GM23248 (cell line): ENCODE measurements around the gene STARD3. TPM values are rescaled to one million over a fixed set of nuclear protein-coding genes. Genes with fewer than 3 reads are reported as not detected.

Experiments
- DNase-seq: peaks from one replicate; pipeline ENCODE4 v3.0.0-alpha.2; 2015
- H2AFZ ChIP-seq: fragments of 200-600 bp; sonication (generic); 2 replicates; pipeline ENCODE4 v1.6.1; 2016; ENCODE audit warnings: antibody characterized with exemption
- H3F3A ChIP-seq: fragments of 200-600 bp; sonication (generic); 2 replicates; pipeline ENCODE4 v1.6.1; 2016; ENCODE audit warnings: mild to moderate bottlenecking, antibody characterized with exemption, mixed run types; ENCODE audit not compliant: insufficient read depth
- H3K27ac ChIP-seq: fragments of 200-600 bp; sonication (generic); 2 replicates; pipeline ENCODE4 v1.5.1; 2016; ENCODE audit warnings: mild to moderate bottlenecking
- H3K27me3 ChIP-seq: fragments of 200-600 bp; sonication (generic); replicated peaks from 2 replicates; pipeline ENCODE4 v1.6.1; 2016; ENCODE audit warnings: mild to moderate bottlenecking; ENCODE audit not compliant: insufficient read depth
- H3K36me3 ChIP-seq: fragments of 200-600 bp; sonication (generic); 2 replicates; pipeline ENCODE4 v1.6.1; 2016; ENCODE audit warnings: low read depth, mild to moderate bottlenecking
- H3K4me1 ChIP-seq: fragments of 200-600 bp; sonication (generic); 2 replicates; pipeline ENCODE4 v1.6.1; 2016; ENCODE audit warnings: mild to moderate bottlenecking; ENCODE audit not compliant: insufficient read depth
- H3K4me2 ChIP-seq: fragments of 200-600 bp; sonication (generic); one replicate; pipeline ENCODE4 v1.6.1; 2016; ENCODE audit warnings: mild to moderate bottlenecking; ENCODE audit not compliant: unreplicated experiment
- H3K4me3 ChIP-seq: fragments of 200-600 bp; sonication (generic); 2 replicates; pipeline ENCODE4 v1.5.1; 2016; ENCODE audit warnings: mild to moderate bottlenecking
- H3K79me2 ChIP-seq: fragments of 200-600 bp; sonication (generic); 2 replicates; pipeline ENCODE4 v1.6.1; 2016; ENCODE audit warnings: mild to moderate bottlenecking; ENCODE audit not compliant: insufficient read depth
- H3K9ac ChIP-seq: fragments of 200-600 bp; sonication (generic); 2 replicates; pipeline ENCODE4 v1.6.1; 2016; ENCODE audit warnings: mild to moderate bottlenecking
- H3K9me2 ChIP-seq: fragments of 200-600 bp; sonication (generic); 2 replicates; pipeline ENCODE4 v1.6.1; 2016; ENCODE audit warnings: mixed run types, mild to moderate bottlenecking, moderate library complexity; ENCODE audit not compliant: insufficient read depth
- H3K9me3 ChIP-seq: fragments of 200-600 bp; sonication (generic); one replicate; pipeline ENCODE4 v1.6.1; 2017; ENCODE audit warnings: low read depth
- H4K20me1 ChIP-seq: fragments of 200-600 bp; sonication (generic); 2 replicates; pipeline ENCODE4 v1.6.0; 2016; ENCODE audit not compliant: insufficient read depth
- EZH2 ChIP-seq: fragments of 200-600 bp; sonication (generic); IDR thresholded peaks from 2 replicates; pipeline ENCODE4 v1.6.1; 2018; ENCODE audit warnings: antibody characterized with exemption, mild to moderate bottlenecking; ENCODE audit not compliant: insufficient read depth, poor library complexity, severe bottlenecking
- EZH2phosphoT487 ChIP-seq: fragments of 200-600 bp; sonication (generic); IDR thresholded peaks from 2 replicates; pipeline ENCODE4 v1.6.1; 2018; ENCODE audit warnings: antibody characterized with exemption, moderate library complexity, mild to moderate bottlenecking, low read depth; ENCODE audit not compliant: insufficient read depth
- WGBS, 2 experiments: methylation state at CpG; one replicate each; pipeline ENCODE4 v1.1.6; 2015 to 2017; ENCODE audit warnings: low lambda C conversion rate in 2 of 2, low coverage in 1 of 2; ENCODE audit errors: missing lambda C conversion rate in 2 of 2; 5-methylcytosine and 5-hydroxymethylcytosine counted together
- in situ Hi-C: fragments of 300-500 bp; cut with MboI; formaldehyde crosslinking; loops from 2 replicates; pipeline ENCODE4 v1.15.0; 2020
- polyA plus RNA-seq: library from polyadenylated mRNA; unstranded; fragments of >200 nt; fragmentation: Nextera tagmentation; extraction: Ambion mirVana; gene quantifications from 2 replicates; pipeline ENCODE4 v1.2.1, GENCODE V29; 2016
- total RNA-seq: library from RNA; depleted of rRNA; stranded (reverse); fragments of >200 nt; shearing (Covaris generic); gene quantifications from 2 replicates; pipeline ENCODE4 v1.2.3, GENCODE V29; 2014

STARD3 gene
- total and polyA plus RNA-seq, 2 experiments from 2014 or later, result 32.3 to 41.0 TPM

GRCh38 chr17:39639566-39640458, 2.9 kb downstream of the STARD3 start:
- H3K9me2 ChIP-seq, result no peaks in the 10 kb centered on the region
- no peaks in the 10 kb centered on the region for H3K27me3 ChIP-seq
- no peaks in the 10 kb centered on the region for H3F3A ChIP-seq
- H2AFZ ChIP-seq, result no peak overlapping the region
- peaks cover 76% of the 10 kb centered on the region for H3K79me2 ChIP-seq
- H3K4me3 ChIP-seq, result no peak overlapping the region
- H3K36me3 ChIP-seq, result no peaks in the 10 kb centered on the region
- no peak overlapping the region for H3K9ac ChIP-seq
- DNase-seq, result no peak
- in situ Hi-C loops, result no loop called here
- no peaks in the 10 kb centered on the region for H3K9me3 ChIP-seq
- peaks cover 24% of the 10 kb centered on the region for H3K4me1 ChIP-seq
- no peak overlapping the region for H3K27ac ChIP-seq
- no peak for TF ChIP-seq EZH2phosphoT487
- no peak for TF ChIP-seq EZH2
- WGBS, 2 experiments, result 91 to 92% methylated on average over 11 of the region's 11 CpGs
- no peak overlapping the region for H3K4me2 ChIP-seq
- H4K20me1 ChIP-seq, result no peaks in the 10 kb centered on the region

GRCh38 chr17:39640591-39641031, 3.7 kb downstream of the STARD3 start:
- peaks cover 24% of the 10 kb centered on the region for H3K4me1 ChIP-seq
- no peak overlapping the region for H2AFZ ChIP-seq
- in situ Hi-C loops, result no loop called here
- no peaks in the 10 kb centered on the region for H3K9me3 ChIP-seq
- H3K4me3 ChIP-seq, result no peak overlapping the region
- DNase-seq, result no peak
- H3K27me3 ChIP-seq, result no peaks in the 10 kb centered on the region
- H3K27ac ChIP-seq, result no peak overlapping the region
- 35 to 39% methylated on average over 4 of the region's 4 CpGs for WGBS, 2 experiments
- H3K9me2 ChIP-seq, result no peaks in the 10 kb centered on the region
- H3F3A ChIP-seq, result no peaks in the 10 kb centered on the region
- no peak overlapping the region for H3K4me2 ChIP-seq
- peaks cover 84% of the 10 kb centered on the region for H3K79me2 ChIP-seq
- TF ChIP-seq EZH2phosphoT487, result no peak
- no peak for TF ChIP-seq EZH2
- no peaks in the 10 kb centered on the region for H3K36me3 ChIP-seq
- H4K20me1 ChIP-seq, result no peaks in the 10 kb centered on the region
- H3K9ac ChIP-seq, result no peak overlapping the region

- Histone ChIP-seq H4K20me1 (0 out of 2 replicates have a peak, but pooled peaks cover 2% of the 10 kb centered on the region), H3K36me3 (no peaks in the 10 kb centered on the region), H3K79me2 (peaks cover 89% of the 10 kb centered on the region), H3K27me3 (no peaks in the 10 kb centered on the region), H3K4me1 (peaks cover 24% of the 10 kb centered on the region), H3F3A (no peaks in the 10 kb centered on the region), H3K4me2 (no peak overlapping the region), H3K9me3 (no peaks in the 10 kb centered on the region), H3K9me2 (no peaks in the 10 kb centered on the region), H3K27ac (no peak overlapping the region), H2AFZ (no peak overlapping the region), H3K4me3 (no peak overlapping the region), H3K9ac (no peak overlapping the region)
- DNase-seq, result no peak
- TF ChIP-seq EZH2phosphoT487, result no peak
- TF ChIP-seq EZH2, result no peak
- 98 to 100% methylated on average over 4 of the region's 4 CpGs for WGBS, 2 experiments
- in situ Hi-C loops, result no loop called here
Measured at GRCh38 chr17:39641097-39641496, 4.2 kb downstream of the STARD3 start.

GRCh38 chr17:39641883-39642282, 4.9 kb downstream of the STARD3 start:
- WGBS, 2 experiments, result 89% methylated on average over 7 of the region's 7 CpGs
- no peak overlapping the region for H3K4me3 ChIP-seq
- H2AFZ ChIP-seq, result no peak overlapping the region
- DNase-seq, result no peak
- H3K9ac ChIP-seq, result no peak overlapping the region
- H3K79me2 ChIP-seq, result peaks cover 97% of the 10 kb centered on the region
- H3K36me3 ChIP-seq, result no peaks in the 10 kb centered on the region
- in situ Hi-C loops, result no loop called here
- H3K4me2 ChIP-seq, result no peak overlapping the region
- no peaks in the 10 kb centered on the region for H3K9me3 ChIP-seq
- H3K27ac ChIP-seq, result no peak overlapping the region
- H4K20me1 ChIP-seq, result 0 out of 2 replicates have a peak, but pooled peaks cover 2% of the 10 kb centered on the region
- peaks cover 19% of the 10 kb centered on the region for H3K4me1 ChIP-seq
- TF ChIP-seq EZH2phosphoT487 (no peak), EZH2 (no peak)
- H3K27me3 ChIP-seq, result no peaks in the 10 kb centered on the region
- no peaks in the 10 kb centered on the region for H3K9me2 ChIP-seq
- no peaks in the 10 kb centered on the region for H3F3A ChIP-seq
